GM23248 (cell line): ENCODE results near the gene RNF152. TPM values are rescaled to one million over a fixed set of nuclear protein-coding genes. Genes with fewer than 3 reads are reported as not detected.

Experiments
- DNase-seq: peaks from one replicate; pipeline ENCODE4 v3.0.0-alpha.2; 2015
- H2AFZ ChIP-seq: fragments of 200-600 bp; sonication (generic); 2 replicates; pipeline ENCODE4 v1.6.1; 2016; ENCODE audit warnings: antibody characterized with exemption
- H3F3A ChIP-seq: fragments of 200-600 bp; sonication (generic); 2 replicates; pipeline ENCODE4 v1.6.1; 2016; ENCODE audit warnings: mild to moderate bottlenecking, antibody characterized with exemption, mixed run types; ENCODE audit not compliant: insufficient read depth
- H3K27ac ChIP-seq: fragments of 200-600 bp; sonication (generic); 2 replicates; pipeline ENCODE4 v1.5.1; 2016; ENCODE audit warnings: mild to moderate bottlenecking
- H3K27me3 ChIP-seq: fragments of 200-600 bp; sonication (generic); replicated peaks from 2 replicates; pipeline ENCODE4 v1.6.1; 2016; ENCODE audit warnings: mild to moderate bottlenecking; ENCODE audit not compliant: insufficient read depth
- H3K36me3 ChIP-seq: fragments of 200-600 bp; sonication (generic); 2 replicates; pipeline ENCODE4 v1.6.1; 2016; ENCODE audit warnings: low read depth, mild to moderate bottlenecking
- H3K4me1 ChIP-seq: fragments of 200-600 bp; sonication (generic); 2 replicates; pipeline ENCODE4 v1.6.1; 2016; ENCODE audit warnings: mild to moderate bottlenecking; ENCODE audit not compliant: insufficient read depth
- H3K4me2 ChIP-seq: fragments of 200-600 bp; sonication (generic); one replicate; pipeline ENCODE4 v1.6.1; 2016; ENCODE audit warnings: mild to moderate bottlenecking; ENCODE audit not compliant: unreplicated experiment
- H3K4me3 ChIP-seq: fragments of 200-600 bp; sonication (generic); 2 replicates; pipeline ENCODE4 v1.5.1; 2016; ENCODE audit warnings: mild to moderate bottlenecking
- H3K79me2 ChIP-seq: fragments of 200-600 bp; sonication (generic); 2 replicates; pipeline ENCODE4 v1.6.1; 2016; ENCODE audit warnings: mild to moderate bottlenecking; ENCODE audit not compliant: insufficient read depth
- H3K9ac ChIP-seq: fragments of 200-600 bp; sonication (generic); 2 replicates; pipeline ENCODE4 v1.6.1; 2016; ENCODE audit warnings: mild to moderate bottlenecking
- H3K9me2 ChIP-seq: fragments of 200-600 bp; sonication (generic); 2 replicates; pipeline ENCODE4 v1.6.1; 2016; ENCODE audit warnings: mixed run types, mild to moderate bottlenecking, moderate library complexity; ENCODE audit not compliant: insufficient read depth
- H3K9me3 ChIP-seq: fragments of 200-600 bp; sonication (generic); one replicate; pipeline ENCODE4 v1.6.1; 2017; ENCODE audit warnings: low read depth
- H4K20me1 ChIP-seq: fragments of 200-600 bp; sonication (generic); 2 replicates; pipeline ENCODE4 v1.6.0; 2016; ENCODE audit not compliant: insufficient read depth
- EZH2 ChIP-seq: fragments of 200-600 bp; sonication (generic); IDR thresholded peaks from 2 replicates; pipeline ENCODE4 v1.6.1; 2018; ENCODE audit warnings: antibody characterized with exemption, mild to moderate bottlenecking; ENCODE audit not compliant: insufficient read depth, poor library complexity, severe bottlenecking
- EZH2phosphoT487 ChIP-seq: fragments of 200-600 bp; sonication (generic); IDR thresholded peaks from 2 replicates; pipeline ENCODE4 v1.6.1; 2018; ENCODE audit warnings: antibody characterized with exemption, moderate library complexity, mild to moderate bottlenecking, low read depth; ENCODE audit not compliant: insufficient read depth
- WGBS, 2 experiments: methylation state at CpG; one replicate each; pipeline ENCODE4 v1.1.6; 2015 to 2017; ENCODE audit warnings: low lambda C conversion rate in 2 of 2, low coverage in 1 of 2; ENCODE audit errors: missing lambda C conversion rate in 2 of 2; 5-methylcytosine and 5-hydroxymethylcytosine counted together
- in situ Hi-C: fragments of 300-500 bp; cut with MboI; formaldehyde crosslinking; loops from 2 replicates; pipeline ENCODE4 v1.15.0; 2020
- polyA plus RNA-seq: library from polyadenylated mRNA; unstranded; fragments of >200 nt; fragmentation: Nextera tagmentation; extraction: Ambion mirVana; gene quantifications from 2 replicates; pipeline ENCODE4 v1.2.1, GENCODE V29; 2016
- total RNA-seq: library from RNA; depleted of rRNA; stranded (reverse); fragments of >200 nt; shearing (Covaris generic); gene quantifications from 2 replicates; pipeline ENCODE4 v1.2.3, GENCODE V29; 2014

RNF152 gene
- total and polyA plus RNA-seq, 2 experiments from 2014 or later = 1.9 to 11.3 TPM

GRCh38 chr18:61908661-61909060 lies 15.9 kb upstream of the RNF152 start:
- no peak overlapping the region for H3K27ac ChIP-seq
- H4K20me1 ChIP-seq = no peaks in the 10 kb centered on the region
- WGBS, 2 experiments = 90 to 93% methylated on average over 7 of the region's 7 CpGs
- no peaks in the 10 kb centered on the region for H3K27me3 ChIP-seq
- TF ChIP-seq EZH2phosphoT487 = no peak
- TF ChIP-seq EZH2 = no peak
- no peaks in the 10 kb centered on the region for H3K4me1 ChIP-seq
- no peaks in the 10 kb centered on the region for H3K9me3 ChIP-seq
- no peak overlapping the region for H3K4me3 ChIP-seq
- H3K9ac ChIP-seq = no peak overlapping the region
- DNase-seq = no peak
- no peak overlapping the region for H2AFZ ChIP-seq
- H3K9me2 ChIP-seq = peaks cover 7% of the 10 kb centered on the region; the same call in 1 of the 2 replicates
- H3K36me3 ChIP-seq = no peaks in the 10 kb centered on the region
- in situ Hi-C loops = loop anchor here (10.0 kb wide), 2 partner anchors 206 to 274 kb away; no protein-coding TSS in a partner anchor
- H3K79me2 ChIP-seq = no peaks in the 10 kb centered on the region
- H3K4me2 ChIP-seq = no peak overlapping the region
- no peaks in the 10 kb centered on the region for H3F3A ChIP-seq

- DNase-seq = peak; percentile 70
- Histone ChIP-seq H3K4me1 (peaks cover 6% of the 10 kb centered on the region; the same call in 1 of the 2 replicates), H2AFZ (no peak overlapping the region), H4K20me1 (no peaks in the 10 kb centered on the region), H3K27ac (no peak overlapping the region), H3K27me3 (no peaks in the 10 kb centered on the region), H3K79me2 (no peaks in the 10 kb centered on the region), H3K4me3 (no peak overlapping the region), H3K9me2 (no peaks in the 10 kb centered on the region), H3K9ac (no peak overlapping the region), H3K4me2 (no peak overlapping the region), H3F3A (no peaks in the 10 kb centered on the region), H3K9me3 (no peaks in the 10 kb centered on the region), H3K36me3 (no peaks in the 10 kb centered on the region)
- in situ Hi-C loops = loop anchor here (10.0 kb wide), 2 partner anchors 213 to 267 kb away; no protein-coding TSS in a partner anchor
- WGBS, 2 experiments = 23% methylated on average over 5 of the region's 5 CpGs
- TF ChIP-seq EZH2 = no peak
These were observed 8.6 kb upstream of the RNF152 start for GRCh38 chr18:61901323-61901986.

GRCh38 chr18:61900504-61901281 lies 7.9 kb upstream of the RNF152 start:
- H3K9me2 ChIP-seq = no peaks in the 10 kb centered on the region
- no peak overlapping the region for H3K4me2 ChIP-seq
- H3K9me3 ChIP-seq = no peaks in the 10 kb centered on the region
- no peak for TF ChIP-seq EZH2phosphoT487
- no peak for TF ChIP-seq EZH2
- no peaks in the 10 kb centered on the region for H4K20me1 ChIP-seq
- H3K27me3 ChIP-seq = no peaks in the 10 kb centered on the region
- no peak overlapping the region for H3K9ac ChIP-seq
- H3K36me3 ChIP-seq = no peaks in the 10 kb centered on the region
- H3K27ac ChIP-seq = no peak overlapping the region
- no peak overlapping the region for H2AFZ ChIP-seq
- H3K4me3 ChIP-seq = no peak overlapping the region
- DNase-seq = no peak
- WGBS, 2 experiments = 94 to 96% methylated on average over 10 of the region's 10 CpGs
- peaks cover 9% of the 10 kb centered on the region; the same call in 1 of the 2 replicates for H3K4me1 ChIP-seq
- no peaks in the 10 kb centered on the region for H3K79me2 ChIP-seq
- in situ Hi-C loops = loop anchor here (10.0 kb wide), 2 partner anchors 214 to 266 kb away; no protein-coding TSS in a partner anchor
- H3F3A ChIP-seq = no peaks in the 10 kb centered on the region

DNA sequence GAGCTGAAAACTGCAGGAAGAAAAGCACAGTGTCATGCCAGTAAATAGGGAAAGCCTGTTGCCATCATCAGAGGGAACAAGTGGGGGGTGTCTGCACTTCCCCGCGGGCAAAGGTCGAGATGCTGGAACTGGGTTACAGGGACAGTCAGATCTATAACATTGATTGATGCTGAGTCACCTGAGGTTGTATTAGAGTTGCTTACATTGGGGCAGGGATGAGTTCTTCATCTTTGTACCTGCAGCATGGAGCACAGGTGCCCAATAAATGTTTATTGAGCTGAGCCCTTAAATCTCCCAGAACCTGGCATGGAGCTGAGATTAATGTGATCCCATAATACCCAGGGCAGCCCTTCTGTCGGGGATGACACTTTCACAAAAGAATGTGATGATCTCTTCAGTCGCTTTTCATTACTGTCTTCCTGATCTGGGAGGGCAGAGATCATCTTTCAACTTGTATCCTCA lies 5.9 kb upstream of the RNF152 start:
- H3K9me3 ChIP-seq = no peaks in the 10 kb centered on the region
- no peak for TF ChIP-seq EZH2
- no peak for TF ChIP-seq EZH2phosphoT487
- H3K4me1 ChIP-seq = peaks cover 9% of the 10 kb centered on the region; the same call in 1 of the 2 replicates
- no peaks in the 10 kb centered on the region for H3K36me3 ChIP-seq
- no peaks in the 10 kb centered on the region for H3F3A ChIP-seq
- H2AFZ ChIP-seq = no peak overlapping the region
- H3K9ac ChIP-seq = no peak overlapping the region
- no peak overlapping the region for H3K27ac ChIP-seq
- no peak overlapping the region for H3K4me3 ChIP-seq
- H3K79me2 ChIP-seq = peaks cover 1% of the 10 kb centered on the region; the same call in 1 of the 2 replicates
- WGBS, 2 experiments = 90 to 91% methylated on average over 5 of the region's 5 CpGs
- H3K27me3 ChIP-seq = no peaks in the 10 kb centered on the region
- H3K9me2 ChIP-seq = no peaks in the 10 kb centered on the region
- DNase-seq = no peak
- H4K20me1 ChIP-seq = no peaks in the 10 kb centered on the region
- in situ Hi-C loops = loop anchor here (10.0 kb wide), 1 partner anchor 314 kb away; no protein-coding TSS in a partner anchor
- no peak overlapping the region for H3K4me2 ChIP-seq
